Keratinocyte (primary cell): Measurements from ENCODE around the gene SMTNL2. TPM values are rescaled to one million over a fixed set of nuclear protein-coding genes. Genes with fewer than 3 reads are reported as not detected.

Experiments used
- DNase-seq: peaks from one replicate; pipeline ENCODE4 v3.0.0-alpha.2; 2011; ENCODE audit warnings: low read depth, missing footprints, low spot score
- FAIRE-seq: peaks from 2 replicates; lab custom pipeline; 2011; peaks lifted over from hg19 to GRCh38; lab: Jason Lieb, UNC
- H2AFZ ChIP-seq: 2 replicates; pipeline ENCODE4 v1.6.0; 2012; ENCODE audit warnings: low read length, control low read depth, inconsistent platforms; ENCODE audit not compliant: control insufficient read depth
- H3K27ac ChIP-seq: 2 replicates; pipeline ENCODE4 v1.5.1; 2011; ENCODE audit warnings: low read length; ENCODE audit not compliant: control insufficient read depth, insufficient read depth
- H3K27me3 ChIP-seq: 3 replicates; pipeline ENCODE4 v1.6.0; 2011; ENCODE audit warnings: low read length; ENCODE audit not compliant: control insufficient read depth, insufficient read depth; ENCODE audit errors: extremely low read depth
- H3K36me3 ChIP-seq, 2 experiments: 2 replicates in 1 of 2; 3 replicates in 1 of 2; pipeline ENCODE4 v1.5.1; 2011; ENCODE audit warnings: low read length in 2 of 2, mild to moderate bottlenecking in 1 of 2; ENCODE audit not compliant: control insufficient read depth in 2 of 2, insufficient read depth in 2 of 2; ENCODE audit errors: extremely low read depth in 1 of 2
- H3K4me1 ChIP-seq: 3 replicates; pipeline ENCODE4 v1.5.1; 2011; ENCODE audit warnings: low read length; ENCODE audit not compliant: control insufficient read depth, insufficient read depth; ENCODE audit errors: extremely low read depth
- H3K4me2 ChIP-seq: 3 replicates; pipeline ENCODE4 v1.6.0; 2011; ENCODE audit warnings: low read depth, low read length; ENCODE audit not compliant: control insufficient read depth, insufficient read depth; ENCODE audit errors: extremely low read depth
- H3K4me3 ChIP-seq, 3 experiments: fragments of 200-600 bp in 1 of 3; sonication (generic) in 1 of 3; 2 replicates in 2 of 3; 3 replicates in 1 of 3; pipeline ENCODE4 v1.5.1; 2011 to 2016; ENCODE audit warnings: low read length in 3 of 3, mild to moderate bottlenecking in 3 of 3, control low read depth in 2 of 3, inconsistent platforms in 1 of 3, low read depth in 1 of 3, mixed read lengths in 1 of 3, mixed run types in 1 of 3, moderate library complexity in 1 of 3; ENCODE audit not compliant: control insufficient read depth in 2 of 3, insufficient read depth in 2 of 3; ENCODE audit errors: extremely low read depth in 1 of 3
- H3K79me2 ChIP-seq: 2 replicates; pipeline ENCODE4 v1.6.0; 2012; ENCODE audit warnings: low read length; ENCODE audit not compliant: control insufficient read depth, insufficient read depth
- H3K9ac ChIP-seq: 3 replicates; pipeline ENCODE4 v1.6.0; 2011; ENCODE audit warnings: low read length; ENCODE audit not compliant: control insufficient read depth, insufficient read depth; ENCODE audit errors: extremely low read depth
- H3K9me1 ChIP-seq: 3 replicates; pipeline ENCODE4 v1.6.0; 2011; ENCODE audit warnings: low read length; ENCODE audit not compliant: control insufficient read depth, insufficient read depth; ENCODE audit errors: extremely low read depth
- H3K9me3 ChIP-seq: 2 replicates; pipeline ENCODE4 v1.5.1; 2012; ENCODE audit warnings: low read depth, low read length; ENCODE audit not compliant: control insufficient read depth
- H4K20me1 ChIP-seq: 3 replicates; pipeline ENCODE4 v1.6.0; 2011; ENCODE audit warnings: low read length; ENCODE audit not compliant: control insufficient read depth, insufficient read depth; ENCODE audit errors: extremely low read depth
- EZH2 ChIP-seq: IDR thresholded peaks from one replicate; pipeline ENCODE4 v1.6.1; 2012; ENCODE audit warnings: inconsistent platforms, mild to moderate bottlenecking, low read length, moderate library complexity
- dilution Hi-C: fragments of 300-500 bp; cut with MboI; formaldehyde crosslinking; loops from one replicate; pipeline ENCODE4 v1.7.0; 2020; ENCODE audit warnings: low sequenced_read_pairs; ENCODE audit not compliant: extremely low pct_ligation_motif_present
- polyA plus RNA-seq, 5 experiments: library from polyadenylated mRNA; depleted of rRNA in 3 of 5; stranded (reverse) in 3 of 5; stranded (forward) in 1 of 5; unstranded in 1 of 5; fragments of >200 nt; gene quantifications; 1 replicate in 1 of 5; 2 replicates in 3 of 5; 3 replicates in 1 of 5; pipeline versions ENCODE4 v1.2.1 to v1.2.3, GENCODE V29; 2011 to 2012; ENCODE audit warnings: missing spikeins in 2 of 5, low read depth in 1 of 5, low replicate concordance in 1 of 5
- TF ChIP-seq, protein P1 (sequence below), 3 experiments: IDR thresholded peaks in 1 of 3; conservative IDR thresholded peaks in 1 of 3; optimal IDR thresholded peaks in 1 of 3; 2 replicates in 2 of 3; 3 replicates in 1 of 3; pipeline versions ENCODE3 to v1.5.1; 2011; ENCODE audit warnings: low read length in 3 of 3, mild to moderate bottlenecking in 3 of 3, moderate library complexity in 2 of 3, control low read depth in 1 of 3, inconsistent platforms in 1 of 3; ENCODE audit not compliant: insufficient read depth in 2 of 3; ENCODE audit errors: extremely low read depth in 1 of 3

Gene SMTNL2
- polyA plus RNA-seq, 1 donor (not counting 4 experiments of a cell fraction or from before 2014, with no cell fraction given), result not detected

DNA sequence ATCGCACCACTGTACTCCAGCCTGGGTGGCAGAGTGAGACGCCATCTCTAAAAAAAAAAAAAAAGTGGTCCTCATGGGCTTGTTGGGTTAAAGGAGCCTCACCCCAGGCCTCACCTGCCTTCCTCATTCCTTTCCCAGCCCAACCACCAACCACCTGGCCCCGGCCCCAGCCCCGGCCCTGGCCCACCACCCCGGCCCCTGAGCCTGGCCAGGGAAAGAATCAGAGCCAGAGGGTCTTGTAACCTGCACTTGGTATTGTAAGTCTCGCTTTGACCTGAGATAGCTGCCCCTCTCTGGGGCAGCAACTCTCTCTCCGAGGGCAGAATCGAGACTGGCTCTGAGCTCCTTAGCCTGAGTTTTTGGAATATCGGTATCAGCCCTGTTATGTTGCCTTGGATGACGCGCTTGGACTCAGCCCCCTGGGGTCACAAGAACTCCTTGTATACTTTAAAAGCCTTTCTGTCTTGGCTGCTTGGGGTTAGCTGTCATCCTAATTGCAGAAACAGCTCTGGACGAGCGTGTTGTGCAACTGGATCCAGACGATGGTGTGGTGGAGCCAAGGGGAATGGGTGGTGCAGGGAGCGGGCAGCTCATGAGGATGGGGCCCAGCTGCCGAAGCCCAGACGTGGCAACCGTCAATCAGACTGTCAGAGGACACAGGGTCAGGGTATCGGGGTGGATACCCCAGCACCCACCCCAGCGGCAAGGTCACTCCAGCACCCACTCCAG is 14.6 kb downstream of the SMTNL2 start:
- TF ChIP-seq EZH2, result no peak
- TF ChIP-seq, protein P1, sequence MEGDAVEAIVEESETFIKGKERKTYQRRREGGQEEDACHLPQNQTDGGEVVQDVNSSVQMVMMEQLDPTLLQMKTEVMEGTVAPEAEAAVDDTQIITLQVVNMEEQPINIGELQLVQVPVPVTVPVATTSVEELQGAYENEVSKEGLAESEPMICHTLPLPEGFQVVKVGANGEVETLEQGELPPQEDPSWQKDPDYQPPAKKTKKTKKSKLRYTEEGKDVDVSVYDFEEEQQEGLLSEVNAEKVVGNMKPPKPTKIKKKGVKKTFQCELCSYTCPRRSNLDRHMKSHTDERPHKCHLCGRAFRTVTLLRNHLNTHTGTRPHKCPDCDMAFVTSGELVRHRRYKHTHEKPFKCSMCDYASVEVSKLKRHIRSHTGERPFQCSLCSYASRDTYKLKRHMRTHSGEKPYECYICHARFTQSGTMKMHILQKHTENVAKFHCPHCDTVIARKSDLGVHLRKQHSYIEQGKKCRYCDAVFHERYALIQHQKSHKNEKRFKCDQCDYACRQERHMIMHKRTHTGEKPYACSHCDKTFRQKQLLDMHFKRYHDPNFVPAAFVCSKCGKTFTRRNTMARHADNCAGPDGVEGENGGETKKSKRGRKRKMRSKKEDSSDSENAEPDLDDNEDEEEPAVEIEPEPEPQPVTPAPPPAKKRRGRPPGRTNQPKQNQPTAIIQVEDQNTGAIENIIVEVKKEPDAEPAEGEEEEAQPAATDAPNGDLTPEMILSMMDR (optimal IDR thresholded peaks at IDR 0.05 in 1 of 3, IDR thresholded peaks at IDR 0.05 in 1 of 3, conservative IDR thresholded peaks at IDR 0.05 in 1 of 3; ENCODE audit: extremely low read depth in 1 of 3, insufficient read depth in 2 of 3, low read length in 3 of 3), result no peak
- DNase-seq, result no peak
- H3K27me3 ChIP-seq, result peaks cover 14% of the 10 kb centered on the region
- no peak overlapping the region for H3K4me2 ChIP-seq
- H2AFZ ChIP-seq, result no peak overlapping the region
- H3K9me1 ChIP-seq, result no peaks in the 10 kb centered on the region
- H3K4me1 ChIP-seq, result no peaks in the 10 kb centered on the region
- H3K9me3 ChIP-seq, result no peaks in the 10 kb centered on the region
- FAIRE-seq, result no peak
- H3K79me2 ChIP-seq, result no peaks in the 10 kb centered on the region
- dilution Hi-C loops, result no loop called here
- H4K20me1 ChIP-seq, result no peaks in the 10 kb centered on the region
- H3K27ac ChIP-seq, result no peak overlapping the region
- no peak overlapping the region for H3K9ac ChIP-seq
- no peaks in the 10 kb centered on the region for H3K36me3 ChIP-seq
- no peak overlapping the region for H3K4me3 ChIP-seq

DNA sequence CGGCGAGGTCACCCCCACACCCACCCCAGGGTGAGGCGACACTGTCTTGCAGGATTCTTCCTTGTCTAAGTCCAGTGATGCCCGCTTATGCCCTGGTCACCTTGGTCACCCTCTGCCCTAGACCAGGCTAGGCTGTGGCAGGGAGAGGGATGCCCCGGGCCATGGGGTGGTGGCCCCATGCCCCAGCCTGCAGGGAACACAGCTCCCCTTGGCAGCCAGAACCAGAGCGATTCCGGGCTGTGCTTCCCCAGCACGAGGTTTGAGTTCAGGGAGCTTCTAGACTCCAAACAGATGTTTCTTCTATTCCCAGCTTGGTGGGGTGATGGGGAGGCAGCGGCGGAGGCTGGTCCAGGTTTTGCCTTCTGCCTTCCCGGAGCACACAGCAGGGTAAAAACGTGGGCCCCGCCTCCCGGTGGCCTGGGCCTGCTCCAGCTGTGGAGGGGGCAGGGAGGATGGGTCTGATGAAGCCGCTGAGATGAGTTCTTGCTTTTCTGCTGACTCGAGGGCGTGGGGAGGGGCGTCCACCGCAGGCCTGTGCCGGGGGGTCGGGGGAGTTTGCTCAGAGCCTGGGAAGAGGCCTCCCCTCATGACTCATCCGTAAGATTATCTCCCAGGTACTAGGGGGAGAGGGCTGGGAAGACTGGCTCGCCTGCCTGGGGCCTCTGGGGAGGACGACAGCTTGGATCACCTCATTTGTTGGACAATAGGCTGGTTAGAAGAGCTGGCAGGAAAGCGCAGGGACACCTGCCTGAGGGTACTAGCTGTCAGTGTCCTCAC is 15.4 kb downstream of the SMTNL2 start:
- no peak overlapping the region for H2AFZ ChIP-seq
- H3K9me3 ChIP-seq, result no peaks in the 10 kb centered on the region
- no peak overlapping the region for H3K4me2 ChIP-seq
- dilution Hi-C loops, result no loop called here
- no peak overlapping the region for H3K4me3 ChIP-seq
- no peaks in the 10 kb centered on the region for H3K4me1 ChIP-seq
- no peaks in the 10 kb centered on the region for H3K36me3 ChIP-seq
- H3K9ac ChIP-seq, result no peak overlapping the region
- TF ChIP-seq, protein P1 (optimal IDR thresholded peaks at IDR 0.05 in 1 of 3, IDR thresholded peaks at IDR 0.05 in 1 of 3, conservative IDR thresholded peaks at IDR 0.05 in 1 of 3; ENCODE audit: extremely low read depth in 1 of 3, insufficient read depth in 2 of 3, low read length in 3 of 3), result no peak
- no peak for TF ChIP-seq EZH2
- H3K79me2 ChIP-seq, result no peaks in the 10 kb centered on the region
- H3K27me3 ChIP-seq, result peaks cover 17% of the 10 kb centered on the region
- FAIRE-seq, result no peak
- no peak for DNase-seq
- H3K9me1 ChIP-seq, result no peaks in the 10 kb centered on the region
- H3K27ac ChIP-seq, result no peak overlapping the region
- H4K20me1 ChIP-seq, result no peaks in the 10 kb centered on the region
